Measurements from ENCODE around the gene OTUB2.

The OTUB2 gene

DNA sequence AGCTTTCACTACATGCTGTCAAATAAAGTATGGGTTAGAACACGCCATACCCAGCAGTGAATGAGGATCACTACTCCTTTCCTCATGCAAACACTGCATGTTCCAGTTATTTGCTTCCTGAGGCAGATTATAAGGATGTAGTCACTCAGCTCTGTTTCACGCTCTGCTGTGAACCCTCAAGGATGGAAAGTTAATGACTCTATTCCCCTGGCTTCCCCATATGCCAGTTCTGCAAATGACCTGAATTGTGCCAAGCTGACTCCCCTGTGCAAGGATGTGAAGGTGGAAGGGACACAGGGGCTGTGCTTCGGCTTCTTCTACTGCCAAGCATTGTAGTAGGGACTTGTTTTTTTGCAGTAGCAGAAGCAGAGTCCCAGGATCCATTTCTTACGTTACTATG lies 61.8 kb downstream of the OTUB2 start:
- TF ChIP-seq ISL1 (CRISPR knock-in tag; IDR thresholded peaks at IDR 0.05) (no peak), RARB (CRISPR knock-in tag; IDR thresholded peaks at IDR 0.05) (no peak), ZNF565 (CRISPR knock-in tag; conservative IDR thresholded peaks at IDR 0.05; ENCODE audit: low read depth) (no peak), ZNF70 (CRISPR knock-in tag; IDR thresholded peaks at IDR 0.05) (no peak), ZFP30 (CRISPR knock-in tag; IDR thresholded peaks at IDR 0.05) (no peak), BACH2 (CRISPR knock-in tag; IDR thresholded peaks at IDR 0.05; ENCODE audit: borderline replicate concordance) (no peak), SNAI2 (CRISPR knock-in tag; IDR thresholded peaks at IDR 0.05) (no peak), ZC3H10 (CRISPR knock-in tag; IDR thresholded peaks at IDR 0.05) (no peak), CSDC2 (CRISPR knock-in tag; IDR thresholded peaks at IDR 0.05) (no peak), ZNF8 (CRISPR knock-in tag; IDR thresholded peaks at IDR 0.05) (no peak), ESRRG (CRISPR knock-in tag; IDR thresholded peaks at IDR 0.05) (no peak), OSR1 (CRISPR knock-in tag; IDR thresholded peaks at IDR 0.05) (no peak), GLIS3 (CRISPR knock-in tag; IDR thresholded peaks at IDR 0.05) (no peak), TOX (CRISPR knock-in tag; IDR thresholded peaks at IDR 0.05; ENCODE audit: borderline replicate concordance) (no peak), PPARA (CRISPR knock-in tag; IDR thresholded peaks at IDR 0.05; ENCODE audit: borderline replicate concordance) (no peak), ARNTL (CRISPR knock-in tag; IDR thresholded peaks at IDR 0.05; ENCODE audit: borderline replicate concordance, low read depth) (no peak), ZFP3 (CRISPR knock-in tag; IDR thresholded peaks at IDR 0.05) (no peak)
- TF ChIP-seq, protein P1, sequence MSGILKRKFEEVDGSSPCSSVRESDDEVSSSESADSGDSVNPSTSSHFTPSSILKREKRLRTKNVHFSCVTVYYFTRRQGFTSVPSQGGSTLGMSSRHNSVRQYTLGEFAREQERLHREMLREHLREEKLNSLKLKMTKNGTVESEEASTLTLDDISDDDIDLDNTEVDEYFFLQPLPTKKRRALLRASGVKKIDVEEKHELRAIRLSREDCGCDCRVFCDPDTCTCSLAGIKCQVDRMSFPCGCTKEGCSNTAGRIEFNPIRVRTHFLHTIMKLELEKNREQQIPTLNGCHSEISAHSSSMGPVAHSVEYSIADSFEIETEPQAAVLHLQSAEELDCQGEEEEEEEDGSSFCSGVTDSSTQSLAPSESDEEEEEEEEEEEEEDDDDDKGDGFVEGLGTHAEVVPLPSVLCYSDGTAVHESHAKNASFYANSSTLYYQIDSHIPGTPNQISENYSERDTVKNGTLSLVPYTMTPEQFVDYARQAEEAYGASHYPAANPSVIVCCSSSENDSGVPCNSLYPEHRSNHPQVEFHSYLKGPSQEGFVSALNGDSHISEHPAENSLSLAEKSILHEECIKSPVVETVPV (CRISPR knock-in tag; IDR thresholded peaks at IDR 0.05), result no peak
- TF ChIP-seq, protein P2, sequence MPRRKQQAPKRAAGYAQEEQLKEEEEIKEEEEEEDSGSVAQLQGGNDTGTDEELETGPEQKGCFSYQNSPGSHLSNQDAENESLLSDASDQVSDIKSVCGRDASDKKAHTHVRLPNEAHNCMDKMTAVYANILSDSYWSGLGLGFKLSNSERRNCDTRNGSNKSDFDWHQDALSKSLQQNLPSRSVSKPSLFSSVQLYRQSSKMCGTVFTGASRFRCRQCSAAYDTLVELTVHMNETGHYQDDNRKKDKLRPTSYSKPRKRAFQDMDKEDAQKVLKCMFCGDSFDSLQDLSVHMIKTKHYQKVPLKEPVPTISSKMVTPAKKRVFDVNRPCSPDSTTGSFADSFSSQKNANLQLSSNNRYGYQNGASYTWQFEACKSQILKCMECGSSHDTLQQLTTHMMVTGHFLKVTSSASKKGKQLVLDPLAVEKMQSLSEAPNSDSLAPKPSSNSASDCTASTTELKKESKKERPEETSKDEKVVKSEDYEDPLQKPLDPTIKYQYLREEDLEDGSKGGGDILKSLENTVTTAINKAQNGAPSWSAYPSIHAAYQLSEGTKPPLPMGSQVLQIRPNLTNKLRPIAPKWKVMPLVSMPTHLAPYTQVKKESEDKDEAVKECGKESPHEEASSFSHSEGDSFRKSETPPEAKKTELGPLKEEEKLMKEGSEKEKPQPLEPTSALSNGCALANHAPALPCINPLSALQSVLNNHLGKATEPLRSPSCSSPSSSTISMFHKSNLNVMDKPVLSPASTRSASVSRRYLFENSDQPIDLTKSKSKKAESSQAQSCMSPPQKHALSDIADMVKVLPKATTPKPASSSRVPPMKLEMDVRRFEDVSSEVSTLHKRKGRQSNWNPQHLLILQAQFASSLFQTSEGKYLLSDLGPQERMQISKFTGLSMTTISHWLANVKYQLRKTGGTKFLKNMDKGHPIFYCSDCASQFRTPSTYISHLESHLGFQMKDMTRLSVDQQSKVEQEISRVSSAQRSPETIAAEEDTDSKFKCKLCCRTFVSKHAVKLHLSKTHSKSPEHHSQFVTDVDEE (CRISPR knock-in tag; IDR thresholded peaks at IDR 0.05), result no peak
- TF ChIP-seq, protein P3, sequence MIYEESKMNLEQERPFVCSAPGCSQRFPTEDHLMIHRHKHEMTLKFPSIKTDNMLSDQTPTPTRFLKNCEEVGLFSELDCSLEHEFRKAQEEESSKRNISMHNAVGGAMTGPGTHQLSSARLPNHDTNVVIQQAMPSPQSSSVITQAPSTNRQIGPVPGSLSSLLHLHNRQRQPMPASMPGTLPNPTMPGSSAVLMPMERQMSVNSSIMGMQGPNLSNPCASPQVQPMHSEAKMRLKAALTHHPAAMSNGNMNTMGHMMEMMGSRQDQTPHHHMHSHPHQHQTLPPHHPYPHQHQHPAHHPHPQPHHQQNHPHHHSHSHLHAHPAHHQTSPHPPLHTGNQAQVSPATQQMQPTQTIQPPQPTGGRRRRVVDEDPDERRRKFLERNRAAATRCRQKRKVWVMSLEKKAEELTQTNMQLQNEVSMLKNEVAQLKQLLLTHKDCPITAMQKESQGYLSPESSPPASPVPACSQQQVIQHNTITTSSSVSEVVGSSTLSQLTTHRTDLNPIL (CRISPR knock-in tag; IDR thresholded peaks at IDR 0.05; ENCODE audit: low read depth), result no peak
- ATAC-seq, result no peak

DNA sequence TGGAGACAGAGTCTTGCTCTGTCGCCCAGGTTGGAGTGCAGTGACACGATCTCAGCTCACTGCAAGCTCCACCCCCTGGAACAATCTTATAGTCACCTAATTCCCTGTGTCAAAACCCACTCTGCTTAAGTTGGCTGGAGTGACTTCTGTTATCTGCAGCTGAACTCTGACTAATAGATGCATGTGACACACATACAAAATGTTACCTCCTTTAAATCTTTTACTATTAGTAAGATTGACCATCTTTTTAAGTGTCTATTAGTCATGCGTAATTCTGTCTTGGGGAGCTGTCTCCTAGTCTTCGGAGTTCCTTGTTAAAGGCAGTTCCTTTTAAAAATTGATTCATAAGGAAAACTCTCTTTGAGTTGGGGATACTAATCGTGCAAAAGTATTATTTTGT lies 62.4 kb downstream of the OTUB2 start:
- peak; percentile 42; the same call in 2 of the 3 replicates for ATAC-seq
- no peak for TF ChIP-seq RARB (CRISPR knock-in tag; IDR thresholded peaks at IDR 0.05)
- TF ChIP-seq, protein P2 (CRISPR knock-in tag; IDR thresholded peaks at IDR 0.05), result no peak
- TF ChIP-seq PATZ1 (CRISPR knock-in tag; IDR thresholded peaks at IDR 0.05; ENCODE audit: borderline replicate concordance), result no peak
- no peak for TF ChIP-seq ZNF70 (CRISPR knock-in tag; IDR thresholded peaks at IDR 0.05)
- TF ChIP-seq, protein P1 (CRISPR knock-in tag; IDR thresholded peaks at IDR 0.05), result no peak
